GM21528 (cell line): ENCODE data around the gene B4GALNT4.
"Not testable (repeated sequence)": the region's sequence is repeated elsewhere in the genome, so short reads cannot be mapped to it uniquely, and the experiment has no call there.

ENCODE experiments used
- ATAC-seq: cut with Tn5 transposase; IDR thresholded peaks from one replicate; pipeline ENCODE4 v1.9.1; 2021; ENCODE audit warnings: mild to moderate bottlenecking, moderate library complexity; ENCODE audit not compliant: unreplicated experiment, low FRiP score

The B4GALNT4 gene

GRCh38 chr11:404551-405264 is 35.4 kb downstream of the B4GALNT4 start:
- ATAC-seq = no peak

GRCh38 chr11:405323-405953 is 36.1 kb downstream of the B4GALNT4 start:
- no peak for ATAC-seq

- ATAC-seq = no peak
Measured at GRCh38 chr11:405954-406795, 36.9 kb downstream of the B4GALNT4 start.

DNA sequence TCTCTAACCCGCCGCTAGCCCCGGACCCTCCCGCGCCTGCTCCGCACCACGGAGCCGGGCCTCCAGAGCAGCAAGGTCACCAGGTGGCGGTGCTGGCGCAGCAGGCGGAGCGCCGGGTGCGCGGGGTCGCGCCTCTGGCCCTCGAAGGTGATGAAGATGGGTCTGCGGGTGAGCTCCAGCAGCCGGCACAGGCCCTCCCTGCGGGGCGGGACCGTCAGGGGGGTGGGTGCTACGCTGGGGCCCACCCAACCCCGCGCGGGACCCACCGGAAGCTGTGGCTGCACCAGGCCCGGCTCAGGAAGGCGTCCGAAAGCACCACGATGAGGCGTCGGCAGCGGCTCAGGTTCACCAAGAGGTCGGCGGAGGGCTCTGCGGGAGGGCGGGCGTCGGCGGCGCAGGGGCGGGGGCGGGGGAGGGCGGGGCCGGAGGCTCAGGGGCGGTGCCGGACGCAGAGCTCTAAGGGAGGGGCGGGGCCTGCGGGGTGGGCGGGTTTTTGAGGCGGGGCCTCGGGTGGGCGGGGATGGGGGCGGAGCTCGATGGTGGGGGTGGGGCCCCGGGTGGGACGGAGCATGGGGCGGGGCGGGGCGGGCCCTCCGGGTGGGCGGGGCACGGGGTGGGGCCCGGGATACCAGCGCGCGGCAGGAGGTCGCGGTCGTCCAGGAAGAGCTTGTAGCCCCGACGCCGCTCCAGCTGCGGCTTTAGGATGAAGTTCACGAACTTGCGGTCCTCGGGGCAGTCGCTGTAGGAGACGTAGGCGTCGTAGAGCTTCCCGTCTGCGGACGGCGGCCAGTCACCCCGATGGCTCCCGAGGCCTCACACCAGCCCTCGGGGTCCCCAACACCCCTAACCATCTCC is 37.7 kb downstream of the B4GALNT4 start:
- ATAC-seq = no peak

- ATAC-seq = no peak
Measured at GRCh38 chr11:407651-408123, 38.4 kb downstream of the B4GALNT4 start.

- no peak for ATAC-seq
Measured at GRCh38 chr11:408154-409007, 39.1 kb downstream of the B4GALNT4 start.

DNA sequence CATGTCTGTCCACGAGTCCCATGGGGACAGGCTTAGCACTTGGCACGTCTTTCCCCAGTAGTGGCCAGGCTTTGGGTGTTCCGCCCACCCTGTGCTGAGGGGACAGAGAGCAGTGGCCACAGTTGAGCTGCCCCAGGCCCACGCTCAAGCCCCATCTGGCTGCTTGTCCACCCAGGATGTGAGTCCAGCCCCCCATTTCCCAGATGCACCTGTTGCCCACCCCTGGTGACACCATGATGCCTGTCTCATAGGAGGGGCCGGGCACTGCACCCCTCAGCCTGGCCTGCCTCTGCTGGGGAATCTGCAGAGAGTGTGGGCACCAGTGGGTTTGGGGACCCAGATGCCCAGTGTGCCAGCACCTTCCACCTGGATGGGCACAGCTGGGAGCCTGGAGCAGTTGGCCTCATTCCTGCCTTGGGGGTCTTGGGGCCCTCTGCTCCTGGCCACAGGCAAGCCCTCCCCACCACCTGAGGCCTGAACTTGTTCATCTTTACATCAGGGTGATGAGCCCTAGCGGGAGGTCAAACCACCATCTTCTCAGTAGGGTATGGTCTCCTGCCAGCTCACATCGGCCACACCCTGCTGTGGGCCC is 39.8 kb downstream of the B4GALNT4 start:
- ATAC-seq = no peak

DNA sequence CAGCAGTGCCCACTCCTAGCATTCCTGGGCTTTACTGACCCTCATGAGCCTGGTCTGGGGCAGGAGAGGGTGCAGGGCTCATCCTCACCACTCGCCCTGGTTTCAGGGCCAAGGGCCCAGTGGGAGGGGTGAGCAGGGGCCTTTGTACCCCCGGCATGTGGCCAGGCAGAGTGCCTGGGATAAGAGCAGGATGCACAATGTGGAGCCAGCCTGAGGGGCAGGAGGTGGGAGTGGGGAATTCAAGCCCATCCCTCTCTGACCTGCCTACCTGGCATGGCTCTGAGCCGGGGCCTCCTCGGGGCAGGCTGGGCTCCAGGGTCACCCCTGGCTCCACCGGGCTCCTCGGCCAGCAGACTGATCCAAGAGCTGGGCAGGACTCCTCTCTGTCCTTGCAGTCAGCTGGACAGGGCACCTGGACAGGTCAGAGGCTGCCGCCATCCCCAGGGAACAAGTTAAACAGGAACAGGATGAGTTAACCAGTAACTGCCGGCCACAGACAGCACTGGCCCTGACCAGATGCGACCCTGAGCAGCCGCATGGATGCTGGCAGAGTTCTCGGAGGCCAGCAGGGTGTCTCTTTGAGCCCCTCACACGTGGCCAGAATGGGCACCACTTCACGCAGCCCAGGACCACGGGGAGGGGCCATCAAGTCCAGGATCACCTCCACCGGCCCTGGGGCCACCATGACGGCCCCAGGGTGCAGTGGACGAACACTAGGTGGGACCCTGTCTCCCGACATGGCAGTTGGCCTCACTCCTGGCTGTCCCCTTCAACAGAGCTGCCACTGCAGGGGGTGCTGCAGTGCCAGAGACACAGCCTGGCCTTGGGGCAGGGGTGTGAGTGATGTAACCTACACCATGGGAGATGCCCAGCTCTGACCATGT is 40.5 kb downstream of the B4GALNT4 start:
- ATAC-seq = no peak

- not testable (repeated sequence) for ATAC-seq
Measured at GRCh38 chr11:410711-411110, 41.4 kb downstream of the B4GALNT4 start.

GRCh38 chr11:411520-411919 is 42.2 kb downstream of the B4GALNT4 start:
- not testable (repeated sequence) for ATAC-seq

- no peak for ATAC-seq
Measured at GRCh38 chr11:412641-413119, 43.4 kb downstream of the B4GALNT4 start.

GRCh38 chr11:413120-414081 is 44.1 kb downstream of the B4GALNT4 start:
- no peak for ATAC-seq

DNA sequence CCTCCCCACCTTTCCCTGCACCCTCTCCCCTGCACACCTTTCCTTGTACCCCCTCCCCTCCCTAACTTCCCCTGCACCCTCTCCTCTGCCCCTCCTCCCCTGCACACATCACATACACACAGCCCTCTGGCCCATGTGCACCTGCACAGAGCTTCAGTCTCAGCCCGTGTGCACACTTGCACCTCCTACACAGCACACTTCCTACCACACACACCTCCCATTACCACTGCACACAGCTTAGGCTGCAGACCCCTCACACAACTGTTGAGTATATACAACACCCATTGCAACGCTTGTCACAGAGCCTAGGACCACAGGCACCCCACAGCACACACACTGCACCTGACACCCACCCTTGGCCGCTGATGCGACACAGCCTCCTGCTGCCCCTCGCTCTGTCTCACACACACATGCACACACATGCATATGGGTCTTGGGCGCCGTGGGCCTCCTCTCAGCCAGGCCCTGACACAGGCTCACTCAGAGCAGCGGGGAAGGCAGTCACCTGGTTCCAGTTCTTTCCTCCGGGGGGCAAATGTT is 45.1 kb downstream of the B4GALNT4 start:
- ATAC-seq = no peak

GRCh38 chr11:415640-416041 is 46.3 kb downstream of the B4GALNT4 start:
- no peak for ATAC-seq

GRCh38 chr11:416051-416756 is 46.9 kb downstream of the B4GALNT4 start:
- ATAC-seq = no peak
